Fibroblast of skin of right quadriceps (primary cell): ENCODE results near the gene SLC29A1.
A peak's percentile ranks its signal among the peaks of the same experiment; 100 is the strongest.

Source experiments
- DNase-seq: peaks from one replicate; pipeline ENCODE4 v3.0.0-alpha.2; 2013

Gene SLC29A1

DNA sequence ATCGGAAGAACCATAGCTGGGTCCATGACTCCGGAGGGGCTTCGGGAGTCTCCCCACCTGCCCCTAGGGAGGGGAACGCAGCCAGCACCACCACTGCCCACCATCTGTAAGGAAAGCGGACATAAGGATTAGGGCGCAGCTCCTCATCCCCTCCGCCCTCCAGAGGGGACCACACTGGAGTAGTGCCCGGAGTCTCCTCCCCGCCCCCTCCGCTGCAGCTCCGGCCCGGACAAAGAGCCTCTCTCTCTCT lies 33.3 kb downstream of the SLC29A1 start:
- no peak for DNase-seq

DNA sequence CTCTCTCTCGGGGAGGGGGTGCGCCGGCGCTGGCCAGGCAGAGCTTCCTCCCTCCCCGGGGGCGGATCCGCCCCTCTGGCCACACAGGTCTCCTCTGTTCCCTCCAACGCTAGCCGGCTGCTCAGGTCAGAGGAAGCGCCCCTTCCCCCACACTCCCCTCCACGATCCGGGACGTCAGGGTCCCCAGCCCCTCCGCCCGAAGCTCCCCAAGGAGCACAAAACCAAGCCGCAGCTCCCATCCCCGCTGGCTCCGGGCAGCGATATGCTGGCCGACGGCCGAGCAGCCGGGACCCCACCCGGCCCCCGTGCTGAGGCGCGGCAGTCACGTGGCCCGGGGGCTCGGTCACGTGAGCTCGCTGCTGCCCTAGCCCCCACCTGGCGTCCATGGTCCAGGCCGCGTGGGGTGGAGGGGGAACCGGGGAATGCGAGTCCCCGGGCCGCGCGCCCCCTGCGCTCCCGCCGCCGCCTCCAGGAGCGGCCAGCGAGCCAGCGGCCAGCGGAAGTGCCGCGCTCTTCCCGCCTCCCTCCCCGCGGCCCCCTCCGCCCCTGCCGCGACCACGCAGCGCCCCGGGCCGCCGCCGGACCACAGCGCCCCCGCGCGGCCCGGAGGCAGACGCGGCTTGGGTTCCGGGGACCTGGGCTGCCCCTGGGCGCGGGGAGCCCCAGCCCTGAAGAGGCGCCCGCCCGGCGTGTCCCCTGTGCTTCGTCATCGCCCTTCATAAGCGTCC lies 33.8 kb downstream of the SLC29A1 start, which contains the start of gene SLC35B2:
TSS of gene SLC35B2 (minus strand) at position 504 of the 728 bp plus-strand sequence. CDS start at position 386, 118 bp downstream.
- peak; percentile 61 for DNase-seq

DNA sequence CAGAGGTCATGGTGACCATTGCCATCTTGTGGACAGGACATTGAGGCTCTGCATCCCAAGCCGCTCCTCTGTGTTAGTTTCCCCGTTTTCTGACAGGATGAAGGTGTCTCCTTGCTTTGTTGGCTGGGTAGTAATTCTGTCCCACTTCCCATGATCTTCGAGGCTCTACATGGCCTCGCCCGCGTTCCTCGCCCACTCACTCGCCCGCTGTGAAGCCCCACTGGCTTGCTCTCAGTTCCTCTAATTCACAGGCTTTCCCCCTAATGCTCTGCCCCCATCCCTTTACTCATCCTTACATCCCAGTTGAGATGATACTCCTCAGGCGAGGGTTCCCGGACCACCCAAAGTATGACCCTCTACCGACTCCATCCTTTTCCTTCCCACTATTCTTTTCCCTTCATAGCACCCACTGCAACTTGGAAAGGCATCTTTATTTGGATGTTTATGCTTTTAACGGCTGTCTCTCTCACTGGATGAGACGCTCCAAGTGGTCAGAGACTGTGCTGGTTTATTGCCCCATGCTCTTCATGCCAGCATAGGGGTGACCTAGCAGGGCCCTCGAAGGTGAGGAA lies 34.4 kb downstream of the SLC29A1 start:
- DNase-seq = no peak

DNA sequence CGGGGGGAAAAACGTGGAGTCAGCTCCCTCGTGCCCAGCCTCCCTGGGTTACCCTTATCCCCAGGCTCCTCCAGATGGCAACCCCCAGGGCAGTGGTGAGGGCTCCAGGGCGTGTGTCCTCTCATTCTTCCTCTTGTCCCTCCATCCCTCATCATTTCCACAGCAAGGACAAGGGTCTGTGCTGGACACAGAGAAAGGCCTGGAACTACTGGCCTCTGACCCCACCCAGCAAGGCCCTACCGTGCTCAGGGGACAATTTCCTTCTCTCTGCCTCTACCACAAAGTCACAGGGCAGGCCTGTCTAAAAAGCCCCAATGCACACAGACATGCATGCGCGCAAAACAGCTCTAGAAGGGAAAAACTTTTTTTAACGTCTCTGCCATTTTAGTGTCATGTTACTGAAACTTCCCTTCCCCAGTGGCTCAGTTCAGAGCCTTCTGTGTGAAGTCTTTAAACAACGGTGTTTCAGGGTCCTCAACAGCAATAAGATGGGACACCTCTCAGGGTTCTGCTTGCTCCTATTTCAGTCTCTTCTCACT lies 35.0 kb downstream of the SLC29A1 start:
- no peak for DNase-seq

DNA sequence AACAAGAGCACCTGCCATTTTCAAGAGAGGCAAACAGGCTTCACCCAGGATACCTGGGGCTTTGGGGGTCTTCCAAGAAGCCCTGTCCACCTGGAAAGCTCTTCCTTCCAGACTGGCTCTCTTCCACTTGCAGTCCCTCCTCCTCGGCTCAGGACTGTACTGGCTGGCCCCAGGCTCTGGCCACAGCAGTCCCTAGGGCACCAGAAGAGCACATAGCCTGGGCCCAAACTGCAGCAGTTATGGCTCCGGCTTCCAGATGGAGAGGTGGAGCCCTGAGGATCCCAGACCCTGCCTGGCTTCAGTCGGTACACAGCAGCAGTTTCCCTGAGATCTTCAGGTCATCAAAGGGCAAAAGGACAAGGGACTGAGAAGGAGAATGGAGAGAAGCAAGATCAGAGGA lies 35.5 kb downstream of the SLC29A1 start:
- DNase-seq = no peak

DNA sequence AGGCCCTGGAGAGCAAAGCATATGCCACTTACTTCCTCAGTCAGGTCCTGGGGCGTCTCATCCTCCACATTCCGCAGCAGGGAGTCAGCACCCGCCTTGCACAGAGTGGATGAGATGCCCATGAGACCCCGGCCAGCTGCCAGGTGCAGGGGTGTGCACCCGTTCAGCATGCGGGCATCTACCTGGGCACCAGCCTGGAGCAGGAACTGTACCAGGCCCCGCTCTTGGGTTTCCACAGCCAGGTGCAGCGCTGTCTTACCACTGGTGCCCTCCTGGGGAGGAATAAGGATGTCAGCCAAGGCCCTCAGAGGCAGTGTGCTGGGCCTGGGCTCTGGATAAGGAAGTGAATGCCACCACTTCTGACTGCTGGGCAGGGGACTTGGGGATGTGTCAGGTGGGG lies 36.6 kb downstream of the SLC29A1 start:
- no peak for DNase-seq

DNA sequence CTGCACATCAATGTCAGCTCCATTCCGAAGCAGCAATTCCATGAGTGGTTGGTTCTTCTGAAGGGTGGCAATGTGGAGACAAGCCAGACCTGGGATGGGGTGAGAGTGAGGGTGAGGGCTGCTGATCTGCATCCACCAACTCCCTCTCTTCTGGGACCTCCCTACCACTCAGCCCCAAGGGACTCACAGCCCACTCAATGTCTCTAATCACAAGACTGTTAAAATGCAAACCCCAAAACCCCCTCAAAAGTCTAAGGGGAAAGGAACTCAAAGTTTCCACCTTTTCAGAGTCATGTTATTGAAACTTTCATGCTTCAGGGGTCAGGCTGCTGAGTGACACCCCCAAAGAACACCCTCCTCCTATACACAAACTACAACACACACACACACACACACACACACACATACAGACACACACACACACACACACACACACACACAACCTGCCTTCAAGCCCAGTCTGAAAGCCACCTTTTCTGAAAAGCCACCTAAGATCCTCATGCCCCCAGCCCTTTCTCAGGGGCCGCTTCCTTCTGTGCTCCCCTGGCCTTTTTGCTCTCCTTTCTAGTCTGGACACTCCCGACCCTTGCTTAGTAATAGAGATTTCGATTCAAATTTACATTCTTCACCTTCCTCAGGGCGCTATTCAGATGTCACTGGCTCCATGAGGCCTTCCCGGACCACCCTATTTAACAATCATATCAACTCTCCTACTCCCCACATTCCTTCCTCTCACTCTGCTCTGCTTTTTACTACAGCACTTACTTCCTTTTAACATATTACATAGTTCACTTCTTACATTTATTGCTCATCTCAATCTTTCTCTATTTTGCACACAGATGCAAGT lies 37.3 kb downstream of the SLC29A1 start:
- DNase-seq = no peak

DNA sequence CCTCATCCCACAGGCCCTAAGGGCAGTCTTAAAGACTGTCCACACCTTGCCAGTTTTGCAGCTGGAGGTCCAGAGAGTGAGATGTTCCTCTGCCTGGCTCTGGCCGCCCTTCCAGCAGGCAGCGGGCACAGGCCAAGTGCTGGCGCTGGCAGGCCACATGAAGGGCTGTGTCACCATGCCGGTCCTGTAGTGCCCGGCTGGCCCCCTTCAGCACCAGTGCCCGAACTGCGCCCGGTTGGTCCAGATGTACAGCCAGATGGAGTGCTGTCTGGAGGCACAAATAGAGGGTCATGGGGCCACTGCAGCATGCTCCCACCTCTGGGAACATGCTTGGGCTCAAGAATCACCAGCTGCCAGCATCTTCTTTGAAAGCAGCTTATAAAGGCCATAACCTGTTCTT lies 38.2 kb downstream of the SLC29A1 start:
- no peak for DNase-seq

DNA sequence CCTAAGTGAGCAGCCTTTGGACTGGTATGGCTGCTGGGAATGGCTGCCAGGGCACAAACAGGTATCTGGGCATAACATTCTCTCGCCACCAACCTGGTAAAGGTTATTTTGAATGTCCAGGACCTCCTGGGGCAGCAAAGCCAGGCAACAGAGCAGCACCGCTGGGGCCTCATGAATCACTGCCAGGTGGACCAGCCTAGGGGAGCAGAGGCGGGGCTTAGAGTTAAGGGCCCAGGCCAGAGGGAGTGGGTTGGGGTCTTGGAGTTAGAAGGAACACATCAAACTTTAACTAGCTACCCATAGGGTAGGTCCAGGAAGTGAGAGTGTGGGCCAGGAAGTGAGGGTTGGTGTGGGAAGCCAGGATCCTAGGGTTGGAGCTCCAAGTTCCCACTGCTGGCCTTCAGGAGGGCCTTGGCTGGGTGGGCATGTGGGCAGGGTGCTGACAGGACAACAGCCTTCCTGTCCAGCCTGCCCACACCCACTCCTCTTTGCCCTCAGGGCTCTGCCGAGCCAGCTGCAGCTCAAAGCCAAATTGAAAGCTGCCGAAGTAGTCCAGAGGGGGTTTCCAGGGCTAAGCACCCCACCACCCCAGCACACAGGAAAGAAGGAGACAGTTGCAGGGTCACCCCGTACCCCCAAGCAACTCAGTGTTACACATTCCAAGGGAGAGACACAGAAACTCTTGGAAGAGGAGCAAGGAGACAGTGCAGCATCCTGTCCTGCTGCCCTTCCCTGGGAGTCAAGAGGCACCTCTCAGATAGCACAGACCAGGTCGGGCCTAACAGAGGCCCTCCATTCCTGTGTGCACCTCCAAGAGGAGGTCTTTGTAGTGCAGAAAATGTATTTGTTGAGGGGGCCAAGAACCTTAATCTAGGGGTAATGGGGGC lies 39.3 kb downstream of the SLC29A1 start:
- no peak for DNase-seq

DNA sequence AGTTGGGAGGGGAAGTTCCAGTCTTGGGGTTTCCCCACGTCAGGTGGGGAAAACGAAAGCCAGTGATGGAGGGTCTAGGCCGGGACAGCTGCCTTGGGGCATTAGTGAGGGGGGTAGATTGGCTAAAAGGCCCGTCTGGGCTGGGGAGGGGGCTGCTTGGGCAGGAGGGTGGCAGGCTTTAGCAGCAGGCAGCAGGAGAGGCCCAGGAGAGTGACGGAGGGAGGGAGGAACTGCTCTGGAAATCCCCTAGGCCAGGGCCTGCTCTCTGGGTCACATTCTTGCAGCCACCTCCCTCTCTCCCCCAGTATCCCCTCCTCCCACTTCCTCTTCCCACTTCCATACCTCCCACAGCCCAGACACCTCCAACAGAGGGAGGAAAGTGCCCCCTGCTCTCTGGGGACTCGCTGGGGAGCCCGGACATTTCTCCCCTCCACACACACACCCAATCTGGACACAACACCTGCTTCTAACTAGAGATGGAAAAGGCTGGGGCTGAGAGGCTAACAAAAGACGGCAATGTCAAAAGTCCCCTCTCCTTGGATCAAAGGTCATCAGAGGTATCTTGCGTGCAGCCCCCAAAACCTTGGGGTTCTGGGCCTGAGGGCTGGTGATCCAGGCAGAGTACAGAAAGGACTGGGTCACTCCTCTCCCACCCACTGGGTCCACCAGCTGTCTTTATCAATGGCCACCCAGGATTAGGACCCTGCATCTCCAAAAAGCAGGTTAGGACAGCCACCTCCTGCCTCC lies 40.1 kb downstream of the SLC29A1 start:
- no peak for DNase-seq

DNA sequence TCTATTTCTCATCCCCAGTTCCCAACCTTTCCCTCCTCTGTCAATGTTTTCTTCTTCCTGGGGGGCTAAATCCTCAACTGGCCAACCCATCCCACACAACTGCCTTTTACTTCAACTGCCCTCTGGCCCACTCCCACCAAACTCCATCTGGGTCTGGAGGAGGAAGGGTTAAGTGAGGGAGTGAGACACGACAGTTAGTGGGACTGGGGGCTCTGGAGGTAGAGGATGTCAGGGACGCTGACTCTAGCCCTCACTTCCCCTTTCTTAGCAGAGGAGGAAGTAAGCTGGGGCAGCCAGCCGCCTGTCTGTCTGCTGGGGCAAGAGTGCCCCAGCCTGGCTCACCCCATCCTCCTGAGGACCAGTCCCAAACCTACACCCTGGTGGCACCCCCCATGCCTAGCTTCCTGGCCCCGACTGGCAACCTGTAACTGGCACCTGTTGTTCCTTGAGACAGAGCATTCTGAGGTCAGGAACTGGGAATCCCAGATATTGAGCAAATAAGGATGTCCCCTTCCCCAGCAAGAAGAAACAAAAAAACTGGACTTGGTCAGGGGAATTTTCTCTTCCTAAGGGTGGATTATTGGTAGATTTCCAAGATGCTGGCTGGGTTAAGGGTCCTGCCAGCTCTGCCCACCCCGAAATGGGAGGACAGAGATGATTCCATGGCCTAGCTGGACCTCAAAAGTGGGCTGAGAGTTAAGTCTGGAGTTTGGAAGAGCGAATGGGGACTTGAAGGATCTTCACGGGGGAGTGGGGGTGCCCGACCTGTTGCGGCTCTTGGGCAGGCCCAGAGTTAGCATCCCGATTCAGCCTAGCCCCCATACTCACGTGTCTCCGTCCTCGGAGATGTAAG lies 41.0 kb downstream of the SLC29A1 start:
- DNase-seq = no peak

DNA sequence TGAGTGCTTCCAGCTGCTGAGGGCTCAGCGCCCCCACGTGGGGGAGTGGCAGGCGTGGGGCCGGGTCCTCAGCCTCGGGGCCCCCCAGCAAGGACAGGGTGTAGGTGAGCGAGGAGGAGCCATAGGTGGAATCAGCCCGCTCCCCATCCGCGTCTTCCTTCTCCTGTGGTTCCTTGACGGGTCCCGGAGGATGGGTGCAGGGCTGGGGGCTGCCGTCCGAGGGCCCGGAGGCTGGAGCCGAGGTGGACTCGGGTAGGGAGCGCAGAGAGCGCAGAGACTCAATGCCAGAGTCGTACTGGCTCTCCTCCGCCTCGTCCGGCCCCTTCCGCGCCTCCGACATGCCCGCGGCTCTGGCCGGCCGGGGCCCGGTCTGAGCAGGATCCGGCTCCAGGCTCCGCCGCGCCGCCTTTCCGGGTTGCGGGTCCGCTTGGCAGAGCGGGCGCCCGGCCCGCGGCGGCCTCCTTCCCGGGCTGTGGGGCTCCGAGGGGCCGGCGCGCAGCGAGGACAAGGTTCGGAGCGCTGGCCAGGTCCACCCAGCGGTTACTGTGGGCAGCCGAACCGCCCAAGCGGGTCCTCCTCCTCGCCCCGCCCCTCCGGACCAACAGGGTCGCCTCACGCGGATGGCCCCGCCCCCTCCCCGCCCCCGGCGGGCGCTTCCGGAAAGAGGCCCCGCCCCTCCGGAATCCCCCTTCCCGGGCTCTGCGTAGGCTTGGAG lies 41.8 kb downstream of the SLC29A1 start, which contains the start of gene NFKBIE:
TSS of gene NFKBIE (minus strand) at position 545 of the 715 bp plus-strand sequence. CDS start at position 340, 205 bp downstream.
- DNase-seq = peak; percentile 85

DNA sequence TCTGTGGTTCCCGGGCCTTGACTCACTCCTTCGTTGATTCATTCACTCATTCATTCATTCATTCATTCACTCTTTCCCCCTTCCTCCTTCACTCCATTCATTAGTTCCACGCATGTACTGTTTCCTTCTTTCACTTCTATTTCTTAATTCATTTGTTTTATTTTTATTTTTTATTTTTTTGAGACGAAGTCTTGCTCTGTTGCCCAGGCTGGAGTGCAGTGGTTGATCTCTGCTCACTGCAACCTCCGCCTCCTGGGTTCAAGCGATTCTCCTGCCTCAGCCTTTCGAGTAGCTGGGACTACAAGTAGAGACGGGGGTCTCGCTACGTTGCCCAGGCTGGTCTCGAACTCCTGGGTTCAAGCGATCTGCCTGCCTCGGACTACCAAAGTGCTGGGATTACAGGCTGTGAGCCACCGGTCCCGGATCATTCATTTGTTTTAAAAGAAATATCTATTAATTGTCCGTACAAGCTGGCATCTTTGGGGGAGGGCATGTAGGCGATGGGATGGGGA lies 42.4 kb downstream of the SLC29A1 start:
- DNase-seq = no peak

DNA sequence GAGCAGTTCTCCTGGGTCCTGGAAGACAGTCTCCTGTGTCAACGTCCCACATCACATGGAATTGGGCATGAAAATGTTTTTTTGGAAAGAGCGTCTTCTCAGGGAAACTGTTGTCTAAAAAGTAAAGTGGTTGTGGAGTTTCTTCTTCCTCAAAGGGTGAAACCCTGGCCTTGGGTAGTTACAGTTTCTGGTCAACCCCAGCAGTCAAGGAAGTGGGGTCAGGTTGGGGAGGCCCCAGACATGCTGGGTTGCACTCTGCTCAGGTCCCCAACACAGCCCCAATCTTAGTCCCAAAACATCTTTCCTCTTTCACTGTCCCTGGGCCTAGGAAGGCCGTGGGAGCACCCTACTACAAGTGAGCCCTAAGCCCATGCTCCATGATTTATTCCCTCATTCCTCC lies 43.0 kb downstream of the SLC29A1 start:
- no peak for DNase-seq

DNA sequence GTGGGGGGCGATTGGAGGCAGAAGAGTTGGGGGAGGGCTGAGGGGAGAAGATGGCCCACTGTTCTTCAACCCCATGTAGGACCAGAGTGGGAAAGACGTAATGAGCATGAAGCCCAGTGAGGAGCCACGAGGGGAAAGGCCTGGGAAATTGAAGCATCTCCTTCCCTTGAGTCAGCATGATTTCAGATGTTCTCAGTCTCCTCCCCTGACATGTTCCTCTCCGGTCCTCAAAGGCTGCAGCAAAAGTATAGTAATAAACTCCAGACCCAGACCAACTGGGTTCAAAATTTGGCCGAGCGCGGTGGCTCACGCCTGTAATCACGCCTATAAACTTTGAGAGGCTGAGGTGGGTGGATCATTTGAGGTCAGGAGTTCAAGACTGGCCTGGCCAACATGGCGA lies 43.9 kb downstream of the SLC29A1 start:
- no peak for DNase-seq

DNA sequence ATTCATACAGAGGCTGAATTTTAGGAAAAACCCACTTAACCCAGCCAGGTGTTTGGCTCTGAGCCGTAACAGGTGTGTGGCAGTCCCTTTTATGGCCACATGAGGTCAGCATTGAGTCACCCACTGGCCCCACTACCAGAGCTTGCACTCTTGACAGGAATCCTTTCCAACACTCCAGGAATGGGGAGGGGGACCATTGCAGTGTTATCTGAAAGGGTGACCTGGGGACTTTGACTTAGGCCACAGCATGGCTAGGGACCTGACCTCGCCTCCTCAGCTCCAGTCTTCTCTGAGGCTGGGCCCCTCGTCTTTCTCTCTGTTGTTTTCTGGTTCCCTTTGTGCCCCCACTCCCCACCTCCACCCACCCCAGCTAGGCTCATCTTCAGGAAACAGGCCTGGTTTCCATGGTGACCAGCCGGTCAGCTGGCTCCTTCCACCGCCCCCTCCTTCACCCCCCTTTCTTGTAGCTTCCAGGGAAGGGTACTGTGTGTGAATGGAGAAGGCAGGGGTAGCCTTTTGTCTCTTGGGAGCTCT lies 44.8 kb downstream of the SLC29A1 start:
- DNase-seq = peak; percentile 31

DNA sequence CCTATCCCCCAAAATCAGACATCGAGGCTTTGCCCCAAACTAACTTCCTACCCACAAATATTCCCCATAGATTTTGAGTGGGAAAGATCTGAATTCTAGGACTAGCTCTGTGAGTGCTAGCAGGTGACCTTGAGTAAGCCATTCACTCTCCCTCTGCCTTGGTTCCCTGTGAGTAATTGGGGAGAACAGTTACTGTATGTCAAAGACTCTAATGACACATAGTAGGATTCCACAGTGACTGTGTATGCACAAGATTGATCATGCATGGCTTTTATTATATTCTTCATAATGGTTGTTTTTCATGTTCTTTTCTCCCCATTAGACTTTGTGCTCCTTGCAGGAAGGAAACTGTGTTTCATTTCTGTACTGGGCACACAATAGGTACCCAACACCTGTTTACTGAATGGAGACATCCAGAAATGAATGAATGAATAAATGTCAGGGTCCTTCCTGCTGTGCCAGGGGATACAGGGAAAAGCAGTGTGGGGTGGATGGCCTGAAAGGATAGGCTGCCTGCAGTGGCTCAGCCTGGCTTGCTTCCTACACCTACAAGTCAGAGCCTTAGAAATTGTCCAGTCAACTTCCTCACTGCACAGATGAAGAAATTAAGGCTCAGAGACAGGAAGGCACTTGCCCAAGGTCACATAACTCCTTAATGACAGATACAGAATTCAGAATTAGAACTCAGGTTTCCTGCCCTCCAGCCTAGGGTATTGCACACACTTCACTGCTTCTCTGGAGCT lies 46.0 kb downstream of the SLC29A1 start:
- no peak for DNase-seq

DNA sequence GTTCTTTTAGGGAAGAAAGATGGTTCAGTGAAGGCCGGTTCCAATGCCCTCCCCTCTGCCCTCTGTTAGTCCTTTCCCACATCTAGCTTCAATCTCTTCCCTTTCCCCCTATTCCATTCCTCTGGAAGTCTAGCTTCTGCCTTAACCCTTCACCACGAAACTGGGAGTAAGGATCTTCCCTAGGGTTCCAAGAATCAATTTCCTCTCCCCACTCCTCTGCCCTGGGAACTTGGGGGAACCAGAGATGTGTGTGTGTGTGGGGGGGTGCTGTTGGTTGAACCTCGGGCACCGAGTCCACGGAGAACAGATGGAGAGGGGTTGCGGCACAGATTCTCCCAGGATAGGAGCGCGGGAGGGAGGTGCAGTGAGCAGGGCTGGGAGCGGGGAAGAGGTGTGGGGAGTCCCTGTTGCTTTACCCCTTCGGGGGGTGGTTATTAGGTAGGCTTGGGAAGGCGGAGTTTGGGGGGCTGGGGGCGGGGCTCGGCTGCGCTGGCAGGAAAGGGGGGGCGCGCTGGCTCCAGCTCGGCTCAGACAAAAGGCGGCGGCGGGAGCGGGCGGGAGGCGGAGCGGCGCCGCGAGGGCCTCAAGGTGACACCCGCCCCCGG lies 46.6 kb downstream of the SLC29A1 start, which contains the start of gene TMEM151B:
TSS of gene TMEM151B (plus strand) at position 530 of the 605 bp plus-strand sequence. CDS start 293 bp downstream, outside the sequence.
- DNase-seq = no peak
